HG03565 (cell line): Measurements from ENCODE around the gene TOM1.
"Not testable (repeated sequence)": the region's sequence is repeated elsewhere in the genome, so short reads cannot be mapped to it uniquely, and the experiment has no call there.

ENCODE experiments used
- ATAC-seq: cut with Tn5 transposase; IDR thresholded peaks from one replicate; pipeline ENCODE4 v1.9.1; 2021; ENCODE audit warnings: mild to moderate bottlenecking, moderate library complexity; ENCODE audit not compliant: unreplicated experiment

The TOM1 gene

DNA sequence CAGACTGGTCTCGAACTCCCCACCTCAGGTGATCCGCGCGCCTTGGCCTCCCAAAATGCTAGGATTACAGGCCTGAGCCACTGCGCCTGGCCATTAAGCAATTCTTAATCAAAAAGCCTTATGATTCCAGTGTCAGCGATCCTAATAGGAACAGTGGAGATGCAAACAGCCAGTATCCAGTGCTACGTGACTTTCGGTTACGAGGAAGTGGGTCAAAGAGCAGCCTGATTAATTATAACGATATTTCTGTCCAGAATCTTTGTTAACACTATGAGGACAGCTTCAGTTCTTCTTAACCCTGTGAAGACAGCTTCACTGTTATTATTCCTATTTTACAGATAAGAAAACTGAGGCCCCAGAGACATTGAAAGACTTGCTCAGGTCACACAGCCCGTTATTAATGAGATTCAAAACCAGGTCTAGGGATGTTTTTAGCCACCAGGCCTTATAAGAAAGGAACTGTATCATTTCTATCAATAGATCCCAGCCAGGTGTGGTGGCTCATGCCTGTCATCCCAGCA, 63.9 kb downstream of the TOM1 start:
- ATAC-seq, result no peak

- not testable (repeated sequence) for ATAC-seq
Measured at GRCh38 chr22:35364230-35364629, 64.5 kb downstream of the TOM1 start.

DNA sequence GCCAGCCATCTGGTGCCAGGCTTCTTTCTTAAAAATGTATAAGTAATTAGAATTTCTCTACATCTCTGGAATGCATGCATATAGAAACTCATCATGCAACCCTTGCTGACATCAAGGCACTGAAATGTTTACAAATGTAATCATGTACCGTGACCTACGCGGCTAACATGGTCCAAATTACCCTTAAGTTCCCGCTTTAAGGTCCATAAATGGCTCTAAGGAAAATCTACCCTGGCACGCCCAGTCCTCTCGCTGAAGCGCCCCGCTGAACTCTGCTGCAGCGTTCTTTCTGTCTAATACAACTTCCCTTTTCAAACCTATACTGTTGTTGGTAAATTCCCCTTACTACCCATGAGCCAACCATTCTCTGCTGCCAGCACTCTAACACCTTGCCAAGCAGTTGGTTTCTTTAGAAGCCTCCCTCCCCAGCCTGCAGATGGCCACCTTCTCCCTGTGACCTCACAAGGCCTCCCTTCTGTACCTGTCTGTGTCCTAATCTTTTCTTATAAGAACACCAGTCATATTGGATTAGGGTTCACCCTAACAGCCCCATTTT, 67.7 kb downstream of the TOM1 start:
- no peak for ATAC-seq

DNA sequence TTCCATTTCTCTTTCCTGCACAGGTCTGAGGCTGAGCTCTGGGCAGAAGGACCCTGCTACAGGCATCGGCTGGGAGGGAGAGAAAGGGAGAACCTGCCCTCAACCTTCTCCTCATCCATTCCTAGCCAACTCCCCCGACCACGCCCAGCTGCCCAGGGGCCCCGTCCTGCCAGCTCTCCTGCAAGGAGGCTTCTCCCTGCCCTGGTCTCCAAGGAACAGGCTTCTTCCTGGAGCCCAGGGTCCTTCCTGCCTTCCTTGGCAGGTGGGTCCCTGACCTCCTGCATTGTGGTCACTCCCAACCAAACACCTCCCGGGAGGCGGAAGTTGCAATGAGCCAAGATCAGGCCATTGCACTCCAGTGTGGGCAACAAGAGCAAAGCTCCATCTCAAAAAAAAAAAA, 68.7 kb downstream of the TOM1 start:
- no peak for ATAC-seq

DNA sequence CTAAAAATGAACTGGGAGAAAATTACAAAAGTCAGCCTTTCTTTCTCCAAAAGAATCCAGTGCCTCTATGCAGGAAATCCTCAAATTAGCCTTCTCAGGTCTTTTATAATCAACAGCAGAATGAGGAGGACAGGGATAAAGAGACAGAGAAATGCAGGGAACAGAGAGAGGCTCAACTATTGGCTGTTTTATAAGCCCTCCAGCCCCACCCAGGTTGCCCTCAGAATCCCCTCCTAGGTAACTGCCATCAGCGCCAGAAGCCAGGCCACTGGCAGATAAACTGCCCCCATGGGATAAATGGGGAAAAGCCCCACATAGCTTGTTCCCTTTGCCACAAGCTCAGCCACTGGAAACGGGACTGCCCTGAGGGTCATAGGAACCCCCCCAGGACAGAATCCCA, 70.3 kb downstream of the TOM1 start:
- ATAC-seq, result no peak

- no peak for ATAC-seq
Measured at GRCh38 chr22:35373781-35374180, 74.1 kb downstream of the TOM1 start.

DNA sequence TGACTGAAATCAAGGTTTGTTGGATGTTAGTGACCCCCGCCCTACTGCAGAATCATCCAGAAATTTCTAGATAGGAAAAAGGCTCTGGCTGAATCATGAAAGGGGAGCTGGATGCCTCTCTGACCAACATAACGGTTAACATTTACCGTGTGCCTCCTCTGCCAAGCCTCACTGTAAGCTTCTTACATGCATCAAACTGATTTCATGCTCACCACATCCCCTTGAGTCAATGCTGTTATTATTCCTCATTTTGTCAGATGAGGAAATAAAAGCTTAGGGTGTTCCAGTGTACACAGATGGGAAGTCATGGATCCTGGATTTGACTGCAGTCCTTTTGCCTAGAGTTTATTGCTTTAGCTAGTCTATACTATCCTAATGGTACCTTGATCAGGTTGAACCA, 75.3 kb downstream of the TOM1 start:
- no peak for ATAC-seq

DNA sequence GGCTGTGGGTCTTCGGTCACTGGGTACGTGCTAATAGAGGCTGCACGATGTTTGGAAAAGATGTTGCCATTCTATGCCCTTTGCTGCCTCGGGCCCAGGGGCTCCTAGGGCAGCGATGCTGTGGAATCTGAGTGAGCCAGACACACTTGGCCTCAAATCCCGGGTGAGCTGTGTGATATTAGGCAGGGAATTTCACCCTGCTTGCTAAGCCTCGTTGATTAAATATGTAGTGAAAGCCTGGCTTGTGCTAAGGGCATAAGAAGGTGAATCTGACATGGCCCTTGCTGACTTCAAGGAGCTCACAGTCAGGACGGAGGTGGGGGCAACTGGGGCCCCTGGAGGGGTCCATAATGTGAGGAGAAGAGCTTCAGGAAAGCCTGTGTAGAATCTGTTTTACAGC, 75.8 kb downstream of the TOM1 start:
- ATAC-seq, result no peak

DNA sequence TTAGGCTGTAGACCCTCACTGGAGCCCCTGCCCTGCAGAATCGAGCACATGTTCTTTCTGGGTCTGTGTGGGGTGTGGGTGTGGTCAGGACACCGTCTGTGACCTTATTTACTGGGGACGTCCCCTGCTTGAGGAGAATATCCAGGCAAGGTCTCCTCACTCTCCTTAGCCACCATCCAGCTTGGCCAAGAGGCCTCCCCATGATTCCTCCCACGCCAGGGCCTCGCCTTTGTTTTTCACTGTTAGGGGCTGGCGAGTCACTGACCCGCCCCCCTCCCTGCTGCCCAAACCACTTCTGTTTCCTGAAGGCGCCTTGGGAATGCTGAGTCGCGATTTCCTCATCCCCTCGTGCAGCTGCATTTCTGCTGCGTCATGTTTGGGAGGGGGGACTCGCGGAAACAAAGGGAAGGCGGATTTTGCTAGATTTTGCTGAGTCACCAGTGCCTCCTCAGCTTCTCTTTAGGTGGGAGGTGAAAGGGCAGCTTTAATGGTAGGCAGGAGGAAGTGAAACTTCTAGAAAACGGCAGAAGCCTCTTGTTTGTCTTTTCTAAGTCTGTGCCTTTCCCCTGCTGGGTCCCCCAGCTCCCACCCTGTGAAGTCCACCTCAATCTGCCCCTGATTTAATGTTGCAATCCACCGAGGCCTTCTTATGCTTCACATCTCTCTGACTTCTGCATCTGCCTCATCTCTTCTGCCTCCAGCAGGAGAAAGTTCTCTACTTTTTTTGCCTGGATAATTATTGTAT, 77.2 kb downstream of the TOM1 start:
- peak; percentile 55 for ATAC-seq

- ATAC-seq, result no peak
Measured at GRCh38 chr22:35377735-35378134, 78.0 kb downstream of the TOM1 start.

GRCh38 chr22:35378621-35379020, 78.9 kb downstream of the TOM1 start:
- ATAC-seq, result no peak

DNA sequence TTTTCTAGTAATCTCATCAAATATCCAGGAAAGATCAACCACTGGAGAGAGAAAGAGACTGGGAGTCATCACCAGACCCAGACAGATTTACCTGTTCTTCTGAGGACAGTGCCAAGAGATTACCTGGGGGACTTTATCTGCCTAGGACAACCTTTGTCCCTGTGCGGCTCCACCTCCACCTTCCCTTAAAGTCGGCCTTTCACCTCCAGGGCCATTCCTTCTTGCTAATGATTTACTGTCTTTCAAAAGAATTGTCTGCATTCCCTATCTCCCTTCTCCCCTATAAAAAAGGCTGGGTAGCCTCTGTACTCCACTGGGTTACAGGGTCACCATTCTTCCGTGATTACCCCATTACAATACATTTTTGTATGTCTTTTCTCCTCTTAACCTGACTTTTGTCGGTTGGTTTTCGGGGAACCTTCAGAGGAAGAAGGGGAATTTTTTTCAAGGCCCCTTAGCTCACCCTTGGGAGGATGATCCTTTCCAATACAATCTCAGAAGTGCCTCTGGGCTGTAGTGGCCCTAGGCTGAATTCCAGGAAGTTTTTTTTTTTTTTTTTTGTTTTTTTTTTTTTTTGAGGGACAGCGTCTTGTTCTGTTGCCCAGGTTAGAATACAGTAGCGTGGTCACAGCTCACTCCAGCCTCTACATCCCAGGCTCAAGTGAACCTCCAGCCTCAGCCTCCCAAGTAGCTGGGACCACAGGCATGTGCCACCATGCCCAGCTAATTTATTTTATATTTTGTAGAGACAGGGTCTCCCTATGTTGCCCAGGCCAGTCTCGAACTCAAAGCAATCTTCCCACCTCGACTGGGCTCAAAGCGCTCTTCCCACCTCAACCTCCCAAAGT, 79.7 kb downstream of the TOM1 start:
- no peak for ATAC-seq

GRCh38 chr22:35380013-35380412, 80.3 kb downstream of the TOM1 start:
- ATAC-seq, result no peak

DNA sequence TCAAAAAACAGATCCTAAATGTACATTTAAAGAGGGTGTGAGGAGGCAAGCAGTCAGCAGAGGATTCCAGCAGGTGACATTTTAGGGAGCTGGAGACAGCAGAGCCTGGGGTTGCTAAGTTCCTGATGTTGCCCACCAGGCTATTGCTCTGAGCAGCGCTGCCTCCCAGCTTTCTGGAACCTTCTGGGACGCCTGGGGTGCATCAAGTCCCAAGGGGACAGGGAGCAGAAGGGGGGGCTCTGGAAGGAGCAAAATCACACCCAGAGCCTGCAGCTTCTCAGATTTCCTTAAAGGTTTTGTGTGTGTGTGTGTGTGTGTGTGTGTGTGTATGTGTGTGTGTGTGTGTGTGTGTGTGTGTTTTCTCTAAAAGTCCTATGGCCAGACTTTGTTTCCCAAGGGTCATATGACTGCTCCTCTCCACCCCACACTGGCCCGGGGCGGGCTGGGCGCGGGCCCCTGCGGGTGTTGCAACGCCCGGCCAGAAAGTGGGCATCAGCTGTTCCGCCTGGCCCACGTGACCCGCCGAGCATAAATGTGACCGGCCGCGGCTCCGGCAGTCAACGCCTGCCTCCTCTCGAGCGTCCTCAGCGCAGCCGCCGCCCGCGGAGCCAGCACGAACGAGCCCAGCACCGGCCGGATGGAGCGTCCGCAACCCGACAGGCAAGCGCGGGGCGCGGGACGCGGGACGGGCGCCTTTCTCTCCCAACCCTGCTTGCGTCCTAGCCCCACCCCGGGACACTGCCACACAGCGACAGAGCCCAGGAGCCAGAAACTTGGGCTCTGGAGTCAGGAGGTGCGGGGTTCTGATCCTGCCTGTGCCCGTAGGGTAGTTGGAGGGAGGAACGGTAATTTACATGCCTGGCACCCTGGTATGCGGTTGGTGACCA, 81.1 kb downstream of the TOM1 start, which contains the start of gene HMOX1:
Gene HMOX1, plus strand, starts transcription at position 560 of the 887 bp plus-strand sequence. Its CDS starts 78 bp downstream, at position 638.
- peak; percentile 45 for ATAC-seq

- no peak for ATAC-seq
Measured at GRCh38 chr22:35381424-35382009, 81.8 kb downstream of the TOM1 start.

GRCh38 chr22:35383679-35384071, 84.0 kb downstream of the TOM1 start:
- ATAC-seq, result no peak

DNA sequence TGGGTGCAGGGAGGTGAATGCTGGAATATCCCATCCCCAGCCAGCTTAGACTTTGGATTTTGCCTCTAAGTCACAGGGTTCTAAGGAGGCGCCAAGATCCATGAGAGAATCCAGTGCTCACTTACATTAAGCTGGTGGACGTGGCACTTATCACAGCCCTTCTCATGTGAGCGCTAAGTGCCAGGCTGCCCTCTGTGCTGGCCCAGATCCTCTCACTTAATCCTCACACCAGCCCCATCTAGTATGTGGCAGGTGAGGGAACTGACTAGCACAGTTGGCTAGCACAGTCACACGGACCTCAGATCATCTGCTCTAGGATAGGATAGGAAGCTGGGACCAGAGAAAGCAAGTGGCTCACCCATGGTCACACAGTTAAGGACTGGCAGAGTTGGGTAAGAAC, 84.8 kb downstream of the TOM1 start:
- no peak for ATAC-seq

GRCh38 chr22:35384975-35385588, 85.4 kb downstream of the TOM1 start:
- ATAC-seq, result no peak

GRCh38 chr22:35386670-35387288, 87.1 kb downstream of the TOM1 start:
- ATAC-seq, result no peak
